ENCODE measurements around the gene THBS2.

The THBS2 gene

GRCh38 chr6:169235286-169235685, 18.4 kb downstream of the THBS2 start:
- Histone ChIP-seq H3K4me3 (ENCODE audit: low read depth, low read length, poor library complexity, severe bottlenecking) (no peak overlapping the region), H3K9me2 (ENCODE audit: low read depth, low read length) (no peaks in the 10 kb centered on the region), H3K27ac (ENCODE audit: low read depth, low read length, poor library complexity, severe bottlenecking) (no peak overlapping the region), H3K27me3 (ENCODE audit: insufficient read depth, low read length) (no peaks in the 10 kb centered on the region), H2AFZ (ENCODE audit: low read length) (no peak overlapping the region), H3K9ac (ENCODE audit: low read length) (no peak overlapping the region), H3K36me3 (ENCODE audit: insufficient read depth, low read length) (no peaks in the 10 kb centered on the region), H3K9me3 (ENCODE audit: low read length) (no peaks in the 10 kb centered on the region), H3F3A (ENCODE audit: insufficient read depth, low read length) (no peaks in the 10 kb centered on the region), H4K20me1 (ENCODE audit: insufficient read depth, low read length) (no peaks in the 10 kb centered on the region), H3K79me2 (ENCODE audit: insufficient read depth, low read length) (no peaks in the 10 kb centered on the region), H3K4me2 (ENCODE audit: low read length) (no peak overlapping the region), H3K4me1 (ENCODE audit: insufficient read depth, low read length, severe bottlenecking) (no peaks in the 10 kb centered on the region)
- TF ChIP-seq, protein P1, sequence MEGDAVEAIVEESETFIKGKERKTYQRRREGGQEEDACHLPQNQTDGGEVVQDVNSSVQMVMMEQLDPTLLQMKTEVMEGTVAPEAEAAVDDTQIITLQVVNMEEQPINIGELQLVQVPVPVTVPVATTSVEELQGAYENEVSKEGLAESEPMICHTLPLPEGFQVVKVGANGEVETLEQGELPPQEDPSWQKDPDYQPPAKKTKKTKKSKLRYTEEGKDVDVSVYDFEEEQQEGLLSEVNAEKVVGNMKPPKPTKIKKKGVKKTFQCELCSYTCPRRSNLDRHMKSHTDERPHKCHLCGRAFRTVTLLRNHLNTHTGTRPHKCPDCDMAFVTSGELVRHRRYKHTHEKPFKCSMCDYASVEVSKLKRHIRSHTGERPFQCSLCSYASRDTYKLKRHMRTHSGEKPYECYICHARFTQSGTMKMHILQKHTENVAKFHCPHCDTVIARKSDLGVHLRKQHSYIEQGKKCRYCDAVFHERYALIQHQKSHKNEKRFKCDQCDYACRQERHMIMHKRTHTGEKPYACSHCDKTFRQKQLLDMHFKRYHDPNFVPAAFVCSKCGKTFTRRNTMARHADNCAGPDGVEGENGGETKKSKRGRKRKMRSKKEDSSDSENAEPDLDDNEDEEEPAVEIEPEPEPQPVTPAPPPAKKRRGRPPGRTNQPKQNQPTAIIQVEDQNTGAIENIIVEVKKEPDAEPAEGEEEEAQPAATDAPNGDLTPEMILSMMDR (IDR thresholded peaks at IDR 0.05; ENCODE audit: low read length), result no peak
- no peak for TF ChIP-seq EZH2 (IDR thresholded peaks at IDR 0.05; ENCODE audit: borderline replicate concordance, low read length)

GRCh38 chr6:169234634-169235033, 19.0 kb downstream of the THBS2 start:
- no peak overlapping the region for H3K27ac ChIP-seq (ENCODE audit: low read depth, low read length, poor library complexity, severe bottlenecking)
- H3K9me2 ChIP-seq (ENCODE audit: low read depth, low read length), result no peaks in the 10 kb centered on the region
- no peak for TF ChIP-seq EZH2 (IDR thresholded peaks at IDR 0.05; ENCODE audit: borderline replicate concordance, low read length)
- TF ChIP-seq, protein P1 (IDR thresholded peaks at IDR 0.05; ENCODE audit: low read length), result no peak

GRCh38 chr6:169233832-169234231, 19.8 kb downstream of the THBS2 start:
- H3K27ac ChIP-seq (ENCODE audit: low read depth, low read length, poor library complexity, severe bottlenecking), result no peak overlapping the region
- H3K36me3 ChIP-seq (ENCODE audit: insufficient read depth, low read length), result no peaks in the 10 kb centered on the region
- H3K9me2 ChIP-seq (ENCODE audit: low read depth, low read length), result no peaks in the 10 kb centered on the region
- H3K4me2 ChIP-seq (ENCODE audit: low read length), result no peak overlapping the region
- H2AFZ ChIP-seq (ENCODE audit: low read length), result no peak overlapping the region
- no peak overlapping the region for H3K9ac ChIP-seq (ENCODE audit: low read length)
- no peaks in the 10 kb centered on the region for H4K20me1 ChIP-seq (ENCODE audit: insufficient read depth, low read length)
- TF ChIP-seq, protein P1 (IDR thresholded peaks at IDR 0.05; ENCODE audit: low read length), result no peak
- no peak for TF ChIP-seq EZH2 (IDR thresholded peaks at IDR 0.05; ENCODE audit: borderline replicate concordance, low read length)
- no peaks in the 10 kb centered on the region for H3F3A ChIP-seq (ENCODE audit: insufficient read depth, low read length)
- H3K27me3 ChIP-seq (ENCODE audit: insufficient read depth, low read length), result no peaks in the 10 kb centered on the region
- no peaks in the 10 kb centered on the region for H3K9me3 ChIP-seq (ENCODE audit: low read length)
- H3K4me3 ChIP-seq (ENCODE audit: low read depth, low read length, poor library complexity, severe bottlenecking), result no peak overlapping the region
- H3K79me2 ChIP-seq (ENCODE audit: insufficient read depth, low read length), result no peaks in the 10 kb centered on the region
- no peaks in the 10 kb centered on the region for H3K4me1 ChIP-seq (ENCODE audit: insufficient read depth, low read length, severe bottlenecking)

More at GRCh38 chr6:169234634-169235033, 19.0 kb downstream of the THBS2 start:
- Histone ChIP-seq H3K4me2 (ENCODE audit: low read length) (no peak overlapping the region), H3F3A (ENCODE audit: insufficient read depth, low read length) (no peaks in the 10 kb centered on the region), H3K4me3 (ENCODE audit: low read depth, low read length, poor library complexity, severe bottlenecking) (no peak overlapping the region), H3K9ac (ENCODE audit: low read length) (no peak overlapping the region), H4K20me1 (ENCODE audit: insufficient read depth, low read length) (no peaks in the 10 kb centered on the region), H3K36me3 (ENCODE audit: insufficient read depth, low read length) (no peaks in the 10 kb centered on the region), H2AFZ (ENCODE audit: low read length) (no peak overlapping the region), H3K4me1 (ENCODE audit: insufficient read depth, low read length, severe bottlenecking) (no peaks in the 10 kb centered on the region), H3K9me3 (ENCODE audit: low read length) (no peaks in the 10 kb centered on the region), H3K79me2 (ENCODE audit: insufficient read depth, low read length) (no peaks in the 10 kb centered on the region), H3K27me3 (ENCODE audit: insufficient read depth, low read length) (no peaks in the 10 kb centered on the region)

All from OCI-LY1 (cell line).